K562 (cell line): ENCODE results near the gene LIN28A. TPM values are rescaled to one million over a fixed set of nuclear protein-coding genes. Genes with fewer than 3 reads are reported as not detected.

Experiments
- ERF ChIP-seq: fragments of 450-650 bp; formaldehyde crosslinking; IDR thresholded peaks from 2 replicates; pipeline ENCODE4 v1.4.0; 2020; ENCODE audit warnings: mild to moderate bottlenecking, mixed read lengths
- KDM1A ChIP-seq, 2 experiments: fragments of 450-650 bp; IDR thresholded peaks; 2 replicates each; pipeline ENCODE4 v1.6.1; 2016; ENCODE audit warnings: mild to moderate bottlenecking in 2 of 2
- KLF13 ChIP-seq: fragments of 450-650 bp; IDR thresholded peaks from 2 replicates; pipeline ENCODE4 v1.6.1; 2016; ENCODE audit warnings: missing genetic modification characterization, low read depth, mild to moderate bottlenecking, missing compliant biosample characterization, moderate library complexity, borderline replicate concordance
- MAFK ChIP-seq: IDR thresholded peaks from 2 replicates; pipeline ENCODE4 v1.6.1; 2011; ENCODE audit warnings: low read length, improper control_type of control experiment
- PREB ChIP-seq: sonication (generic); formaldehyde crosslinking; IDR thresholded peaks from 2 replicates; pipeline ENCODE4 v1.8.1; 2023; ENCODE audit warnings: mild to moderate bottlenecking, missing genetic modification reagents
- ZNF347 ChIP-seq: fragments of 450-650 bp; formaldehyde crosslinking; IDR thresholded peaks from 2 replicates; pipeline ENCODE4 v1.4.0; 2020; ENCODE audit warnings: low read depth, mild to moderate bottlenecking, moderate library complexity
- polyA plus RNA-seq, 8 experiments: library from polyadenylated mRNA; depleted of rRNA in 4 of 8; stranded (reverse) in 5 of 8; unstranded in 3 of 8; fragments of >200 nt; fragmentation: Nextera tagmentation in 2 of 8; fragmentation: Illumina TruSeq in 1 of 8; extraction: Ambion mirVana in 2 of 8; extraction: Trizol in 1 of 8; gene quantifications; 2 replicates each; pipeline versions ENCODE4 v1.2.1 to v1.2.3, GENCODE V29; 2011 to 2014; ENCODE audit warnings: inconsistent platforms in 1 of 8, missing spikeins in 1 of 8
- total RNA-seq, 7 experiments: library from RNA; depleted of rRNA in 6 of 7; stranded (reverse); fragments of >200 nt in 6 of 7; fragmentation: Illumina TruSeq in 2 of 7; extraction: Trizol in 2 of 7; gene quantifications; 2 replicates each; pipeline versions ENCODE4 v1.2.1 to v1.2.3, GENCODE V29; 2011 to 2021; ENCODE audit warnings: low replicate concordance in 1 of 7
- TF ChIP-seq, protein P1 (sequence below): sonication (generic); formaldehyde crosslinking; IDR thresholded peaks from 2 replicates; pipeline ENCODE4 v1.8.1; 2023; ENCODE audit warnings: mild to moderate bottlenecking, missing genetic modification reagents
- TF ChIP-seq, protein P2 (sequence below): fragments of 200-600 bp; sonication (generic); IDR thresholded peaks from one replicate; pipeline ENCODE4 v1.6.1; 2012; ENCODE audit warnings: mild to moderate bottlenecking, low read depth, low read length, inconsistent platforms

Gene LIN28A
- total and polyA plus RNA-seq, 9 of the 15 experiments (the other 6 are each of a cell fraction or from before 2014, with no cell fraction given), result 0.80 to 5.4 (median 3.9) TPM

DNA sequence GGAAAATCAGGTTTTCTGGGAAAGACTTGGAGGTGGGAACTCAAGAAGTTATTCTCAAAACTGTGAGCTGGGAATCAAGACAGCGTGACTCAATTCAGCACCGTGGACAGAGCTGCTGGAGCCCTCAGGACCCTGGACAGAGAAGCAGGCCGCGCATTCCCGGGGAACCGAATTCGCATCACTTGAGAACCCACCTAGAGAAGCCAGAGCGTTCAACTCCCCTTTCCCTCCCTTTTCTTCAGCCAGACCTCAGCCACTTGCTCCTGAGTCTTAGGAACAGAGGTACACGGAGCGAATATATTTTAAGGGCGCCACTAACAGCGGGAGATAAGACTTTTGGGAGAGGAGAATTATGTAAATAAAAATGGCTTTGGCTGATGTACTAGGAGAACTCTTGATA lies 2.0 kb upstream of the LIN28A start (continued):
- peak; percentile 99; the same call in 1 of the 2 replicates for TF ChIP-seq PREB (CRISPR knock-in tag)
- TF ChIP-seq, protein P1, sequence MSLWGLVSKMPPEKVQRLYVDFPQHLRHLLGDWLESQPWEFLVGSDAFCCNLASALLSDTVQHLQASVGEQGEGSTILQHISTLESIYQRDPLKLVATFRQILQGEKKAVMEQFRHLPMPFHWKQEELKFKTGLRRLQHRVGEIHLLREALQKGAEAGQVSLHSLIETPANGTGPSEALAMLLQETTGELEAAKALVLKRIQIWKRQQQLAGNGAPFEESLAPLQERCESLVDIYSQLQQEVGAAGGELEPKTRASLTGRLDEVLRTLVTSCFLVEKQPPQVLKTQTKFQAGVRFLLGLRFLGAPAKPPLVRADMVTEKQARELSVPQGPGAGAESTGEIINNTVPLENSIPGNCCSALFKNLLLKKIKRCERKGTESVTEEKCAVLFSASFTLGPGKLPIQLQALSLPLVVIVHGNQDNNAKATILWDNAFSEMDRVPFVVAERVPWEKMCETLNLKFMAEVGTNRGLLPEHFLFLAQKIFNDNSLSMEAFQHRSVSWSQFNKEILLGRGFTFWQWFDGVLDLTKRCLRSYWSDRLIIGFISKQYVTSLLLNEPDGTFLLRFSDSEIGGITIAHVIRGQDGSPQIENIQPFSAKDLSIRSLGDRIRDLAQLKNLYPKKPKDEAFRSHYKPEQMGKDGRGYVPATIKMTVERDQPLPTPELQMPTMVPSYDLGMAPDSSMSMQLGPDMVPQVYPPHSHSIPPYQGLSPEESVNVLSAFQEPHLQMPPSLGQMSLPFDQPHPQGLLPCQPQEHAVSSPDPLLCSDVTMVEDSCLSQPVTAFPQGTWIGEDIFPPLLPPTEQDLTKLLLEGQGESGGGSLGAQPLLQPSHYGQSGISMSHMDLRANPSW (CRISPR knock-in tag), result peak; percentile 99; the same call in 1 of the 2 replicates
- TF ChIP-seq MAFK, result 0 out of 2 replicates have a peak, but pooled peaks have one; percentile 21
- TF ChIP-seq KLF13 (tag), result no peak
- TF ChIP-seq, protein P2, sequence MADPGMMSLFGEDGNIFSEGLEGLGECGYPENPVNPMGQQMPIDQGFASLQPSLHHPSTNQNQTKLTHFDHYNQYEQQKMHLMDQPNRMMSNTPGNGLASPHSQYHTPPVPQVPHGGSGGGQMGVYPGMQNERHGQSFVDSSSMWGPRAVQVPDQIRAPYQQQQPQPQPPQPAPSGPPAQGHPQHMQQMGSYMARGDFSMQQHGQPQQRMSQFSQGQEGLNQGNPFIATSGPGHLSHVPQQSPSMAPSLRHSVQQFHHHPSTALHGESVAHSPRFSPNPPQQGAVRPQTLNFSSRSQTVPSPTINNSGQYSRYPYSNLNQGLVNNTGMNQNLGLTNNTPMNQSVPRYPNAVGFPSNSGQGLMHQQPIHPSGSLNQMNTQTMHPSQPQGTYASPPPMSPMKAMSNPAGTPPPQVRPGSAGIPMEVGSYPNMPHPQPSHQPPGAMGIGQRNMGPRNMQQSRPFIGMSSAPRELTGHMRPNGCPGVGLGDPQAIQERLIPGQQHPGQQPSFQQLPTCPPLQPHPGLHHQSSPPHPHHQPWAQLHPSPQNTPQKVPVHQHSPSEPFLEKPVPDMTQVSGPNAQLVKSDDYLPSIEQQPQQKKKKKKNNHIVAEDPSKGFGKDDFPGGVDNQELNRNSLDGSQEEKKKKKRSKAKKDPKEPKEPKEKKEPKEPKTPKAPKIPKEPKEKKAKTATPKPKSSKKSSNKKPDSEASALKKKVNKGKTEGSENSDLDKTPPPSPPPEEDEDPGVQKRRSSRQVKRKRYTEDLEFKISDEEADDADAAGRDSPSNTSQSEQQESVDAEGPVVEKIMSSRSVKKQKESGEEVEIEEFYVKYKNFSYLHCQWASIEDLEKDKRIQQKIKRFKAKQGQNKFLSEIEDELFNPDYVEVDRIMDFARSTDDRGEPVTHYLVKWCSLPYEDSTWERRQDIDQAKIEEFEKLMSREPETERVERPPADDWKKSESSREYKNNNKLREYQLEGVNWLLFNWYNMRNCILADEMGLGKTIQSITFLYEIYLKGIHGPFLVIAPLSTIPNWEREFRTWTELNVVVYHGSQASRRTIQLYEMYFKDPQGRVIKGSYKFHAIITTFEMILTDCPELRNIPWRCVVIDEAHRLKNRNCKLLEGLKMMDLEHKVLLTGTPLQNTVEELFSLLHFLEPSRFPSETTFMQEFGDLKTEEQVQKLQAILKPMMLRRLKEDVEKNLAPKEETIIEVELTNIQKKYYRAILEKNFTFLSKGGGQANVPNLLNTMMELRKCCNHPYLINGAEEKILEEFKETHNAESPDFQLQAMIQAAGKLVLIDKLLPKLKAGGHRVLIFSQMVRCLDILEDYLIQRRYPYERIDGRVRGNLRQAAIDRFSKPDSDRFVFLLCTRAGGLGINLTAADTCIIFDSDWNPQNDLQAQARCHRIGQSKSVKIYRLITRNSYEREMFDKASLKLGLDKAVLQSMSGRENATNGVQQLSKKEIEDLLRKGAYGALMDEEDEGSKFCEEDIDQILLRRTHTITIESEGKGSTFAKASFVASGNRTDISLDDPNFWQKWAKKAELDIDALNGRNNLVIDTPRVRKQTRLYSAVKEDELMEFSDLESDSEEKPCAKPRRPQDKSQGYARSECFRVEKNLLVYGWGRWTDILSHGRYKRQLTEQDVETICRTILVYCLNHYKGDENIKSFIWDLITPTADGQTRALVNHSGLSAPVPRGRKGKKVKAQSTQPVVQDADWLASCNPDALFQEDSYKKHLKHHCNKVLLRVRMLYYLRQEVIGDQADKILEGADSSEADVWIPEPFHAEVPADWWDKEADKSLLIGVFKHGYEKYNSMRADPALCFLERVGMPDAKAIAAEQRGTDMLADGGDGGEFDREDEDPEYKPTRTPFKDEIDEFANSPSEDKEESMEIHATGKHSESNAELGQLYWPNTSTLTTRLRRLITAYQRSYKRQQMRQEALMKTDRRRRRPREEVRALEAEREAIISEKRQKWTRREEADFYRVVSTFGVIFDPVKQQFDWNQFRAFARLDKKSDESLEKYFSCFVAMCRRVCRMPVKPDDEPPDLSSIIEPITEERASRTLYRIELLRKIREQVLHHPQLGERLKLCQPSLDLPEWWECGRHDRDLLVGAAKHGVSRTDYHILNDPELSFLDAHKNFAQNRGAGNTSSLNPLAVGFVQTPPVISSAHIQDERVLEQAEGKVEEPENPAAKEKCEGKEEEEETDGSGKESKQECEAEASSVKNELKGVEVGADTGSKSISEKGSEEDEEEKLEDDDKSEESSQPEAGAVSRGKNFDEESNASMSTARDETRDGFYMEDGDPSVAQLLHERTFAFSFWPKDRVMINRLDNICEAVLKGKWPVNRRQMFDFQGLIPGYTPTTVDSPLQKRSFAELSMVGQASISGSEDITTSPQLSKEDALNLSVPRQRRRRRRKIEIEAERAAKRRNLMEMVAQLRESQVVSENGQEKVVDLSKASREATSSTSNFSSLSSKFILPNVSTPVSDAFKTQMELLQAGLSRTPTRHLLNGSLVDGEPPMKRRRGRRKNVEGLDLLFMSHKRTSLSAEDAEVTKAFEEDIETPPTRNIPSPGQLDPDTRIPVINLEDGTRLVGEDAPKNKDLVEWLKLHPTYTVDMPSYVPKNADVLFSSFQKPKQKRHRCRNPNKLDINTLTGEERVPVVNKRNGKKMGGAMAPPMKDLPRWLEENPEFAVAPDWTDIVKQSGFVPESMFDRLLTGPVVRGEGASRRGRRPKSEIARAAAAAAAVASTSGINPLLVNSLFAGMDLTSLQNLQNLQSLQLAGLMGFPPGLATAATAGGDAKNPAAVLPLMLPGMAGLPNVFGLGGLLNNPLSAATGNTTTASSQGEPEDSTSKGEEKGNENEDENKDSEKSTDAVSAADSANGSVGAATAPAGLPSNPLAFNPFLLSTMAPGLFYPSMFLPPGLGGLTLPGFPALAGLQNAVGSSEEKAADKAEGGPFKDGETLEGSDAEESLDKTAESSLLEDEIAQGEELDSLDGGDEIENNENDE, result no peak
- no peak for TF ChIP-seq KDM1A (IDR thresholded peaks at IDR 0.05)
- TF ChIP-seq ERF (CRISPR knock-in tag), result 0 out of 2 replicates have a peak, but pooled peaks have one; percentile 41
- no peak for TF ChIP-seq ZNF347 (CRISPR knock-in tag)
